OCI-LY1 (cell line): ENCODE measurements around the gene ZNF277.

Experiments
- H2AFZ ChIP-seq: fragments of 200-600 bp; sonication (generic), shearing (Covaris generic); 2 replicates; pipeline ENCODE4 v1.6.0; 2014; ENCODE audit warnings: antibody characterized with exemption, mild to moderate bottlenecking, low read length
- H3F3A ChIP-seq: fragments of 200-600 bp; sonication (generic), shearing (Covaris generic); 2 replicates; pipeline ENCODE4 v1.6.0; 2014; ENCODE audit warnings: mild to moderate bottlenecking, antibody characterized with exemption, low read length, moderate library complexity; ENCODE audit not compliant: insufficient read depth
- H3K27ac ChIP-seq: fragments of 200-600 bp; sonication (generic); 2 replicates; pipeline ENCODE4 v1.5.1; 2014; ENCODE audit warnings: low read length, mixed run types, mild to moderate bottlenecking, low read depth; ENCODE audit not compliant: poor library complexity, severe bottlenecking
- H3K27me3 ChIP-seq: fragments of 200-600 bp; sonication (generic); 2 replicates; pipeline ENCODE4 v1.6.0; 2014; ENCODE audit warnings: antibody characterized with exemption, mild to moderate bottlenecking, low read length, moderate library complexity; ENCODE audit not compliant: insufficient read depth
- H3K36me3 ChIP-seq: fragments of 200-600 bp; sonication (generic); 2 replicates; pipeline ENCODE4 v1.6.1; 2014; ENCODE audit warnings: mild to moderate bottlenecking, antibody characterized with exemption, low read length, moderate library complexity, mixed read lengths; ENCODE audit not compliant: insufficient read depth
- H3K4me1 ChIP-seq: fragments of 200-600 bp; sonication (generic); 2 replicates; pipeline ENCODE4 v1.5.1; 2014; ENCODE audit warnings: mild to moderate bottlenecking, low read length, moderate library complexity; ENCODE audit not compliant: insufficient read depth, severe bottlenecking
- H3K4me2 ChIP-seq: fragments of 200-600 bp; sonication (generic), shearing (Covaris generic); 2 replicates; pipeline ENCODE4 v1.6.1; 2014; ENCODE audit warnings: low read length
- H3K4me3 ChIP-seq: fragments of 200-600 bp; sonication (generic); 2 replicates; pipeline ENCODE4 v1.5.1; 2014; ENCODE audit warnings: low read length, low read depth, mild to moderate bottlenecking, mixed read lengths; ENCODE audit not compliant: poor library complexity, severe bottlenecking
- H3K79me2 ChIP-seq: fragments of 200-600 bp; shearing (Covaris generic); 2 replicates; pipeline ENCODE4 v1.6.1; 2016; ENCODE audit warnings: mixed run types, low read length, mixed read lengths; ENCODE audit not compliant: insufficient read depth
- H3K9ac ChIP-seq: fragments of 200-600 bp; sonication (generic), shearing (Covaris generic); 2 replicates; pipeline ENCODE4 v1.6.1; 2014; ENCODE audit warnings: mild to moderate bottlenecking, low read length, mixed read lengths
- H3K9me2 ChIP-seq: fragments of 200-600 bp; sonication (generic), shearing (Covaris generic); 2 replicates; pipeline ENCODE4 v1.6.1; 2014; ENCODE audit warnings: low read depth, mild to moderate bottlenecking, low read length, mixed read lengths
- H3K9me3 ChIP-seq: fragments of 200-600 bp; shearing (Covaris generic); 2 replicates; pipeline ENCODE4 v1.6.1; 2014; ENCODE audit warnings: low read length, mixed read lengths
- H4K20me1 ChIP-seq: fragments of 200-600 bp; sonication (generic), shearing (Covaris generic); 2 replicates; pipeline ENCODE4 v1.6.0; 2016; ENCODE audit warnings: mild to moderate bottlenecking, low read length; ENCODE audit not compliant: insufficient read depth
- EZH2 ChIP-seq: fragments of 200-600 bp; sonication (generic), shearing (Covaris generic); IDR thresholded peaks from 2 replicates; pipeline ENCODE4 v1.8.0; 2017; ENCODE audit warnings: borderline replicate concordance, mixed run types, mild to moderate bottlenecking, antibody characterized with exemption, low read length, moderate library complexity, mixed read lengths
- TF ChIP-seq, protein P1 (sequence below): fragments of 200-600 bp; sonication (generic), shearing (Covaris generic); IDR thresholded peaks from 2 replicates; pipeline ENCODE4 v1.5.1; 2017; ENCODE audit warnings: mild to moderate bottlenecking, antibody characterized with exemption, low read length, moderate library complexity, mixed read lengths

ZNF277 gene

GRCh38 chr7:112300072-112300471 lies 93.6 kb downstream of the ZNF277 start:
- Histone ChIP-seq H3K79me2 (no peaks in the 10 kb centered on the region), H2AFZ (no peak overlapping the region), H3K4me1 (peaks cover 8% of the 10 kb centered on the region), H3K4me2 (no peak overlapping the region), H4K20me1 (no peaks in the 10 kb centered on the region), H3K9me2 (no peaks in the 10 kb centered on the region), H3K27ac (no peak overlapping the region), H3K27me3 (no peaks in the 10 kb centered on the region), H3F3A (no peaks in the 10 kb centered on the region), H3K9me3 (no peaks in the 10 kb centered on the region), H3K9ac (no peak overlapping the region), H3K36me3 (no peaks in the 10 kb centered on the region), H3K4me3 (no peak overlapping the region)
- TF ChIP-seq, protein P1, sequence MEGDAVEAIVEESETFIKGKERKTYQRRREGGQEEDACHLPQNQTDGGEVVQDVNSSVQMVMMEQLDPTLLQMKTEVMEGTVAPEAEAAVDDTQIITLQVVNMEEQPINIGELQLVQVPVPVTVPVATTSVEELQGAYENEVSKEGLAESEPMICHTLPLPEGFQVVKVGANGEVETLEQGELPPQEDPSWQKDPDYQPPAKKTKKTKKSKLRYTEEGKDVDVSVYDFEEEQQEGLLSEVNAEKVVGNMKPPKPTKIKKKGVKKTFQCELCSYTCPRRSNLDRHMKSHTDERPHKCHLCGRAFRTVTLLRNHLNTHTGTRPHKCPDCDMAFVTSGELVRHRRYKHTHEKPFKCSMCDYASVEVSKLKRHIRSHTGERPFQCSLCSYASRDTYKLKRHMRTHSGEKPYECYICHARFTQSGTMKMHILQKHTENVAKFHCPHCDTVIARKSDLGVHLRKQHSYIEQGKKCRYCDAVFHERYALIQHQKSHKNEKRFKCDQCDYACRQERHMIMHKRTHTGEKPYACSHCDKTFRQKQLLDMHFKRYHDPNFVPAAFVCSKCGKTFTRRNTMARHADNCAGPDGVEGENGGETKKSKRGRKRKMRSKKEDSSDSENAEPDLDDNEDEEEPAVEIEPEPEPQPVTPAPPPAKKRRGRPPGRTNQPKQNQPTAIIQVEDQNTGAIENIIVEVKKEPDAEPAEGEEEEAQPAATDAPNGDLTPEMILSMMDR: no peak
- no peak for TF ChIP-seq EZH2

DNA sequence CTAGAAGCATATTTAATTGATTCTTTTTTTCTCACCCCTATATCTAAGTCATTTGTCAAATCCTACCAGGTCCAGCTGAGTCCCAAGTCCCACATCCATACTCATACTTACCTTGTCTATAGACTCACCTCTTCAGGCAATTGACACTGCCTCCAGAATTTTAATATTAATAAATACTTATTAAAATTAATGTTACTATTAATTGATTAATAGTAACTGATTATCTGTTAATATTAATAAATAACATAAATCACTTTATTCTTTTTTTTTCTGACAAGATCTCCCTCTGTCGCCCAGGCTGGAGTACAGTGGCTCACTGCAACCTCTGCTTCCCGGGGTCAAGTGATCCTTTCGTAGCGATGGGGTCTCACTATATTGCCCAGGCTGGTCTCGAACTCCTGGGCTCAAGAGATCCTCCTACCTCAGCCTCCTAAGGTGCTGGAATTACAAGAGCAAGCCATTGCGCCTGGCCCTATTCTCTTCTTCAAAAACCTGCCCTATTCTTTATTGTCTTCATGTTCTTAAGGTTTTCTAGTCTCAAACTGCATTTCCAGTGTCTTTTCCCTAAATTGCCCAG lies 94.4 kb downstream of the ZNF277 start:
- no peak overlapping the region for H2AFZ ChIP-seq
- H3K4me1 ChIP-seq: peaks cover 8% of the 10 kb centered on the region
- no peaks in the 10 kb centered on the region for H3K27me3 ChIP-seq
- H3F3A ChIP-seq: no peaks in the 10 kb centered on the region
- no peak overlapping the region for H3K4me3 ChIP-seq
- no peak for TF ChIP-seq EZH2
- TF ChIP-seq, protein P1: no peak
- no peak overlapping the region for H3K27ac ChIP-seq
- no peak overlapping the region for H3K9ac ChIP-seq
- H3K9me2 ChIP-seq: no peaks in the 10 kb centered on the region
- H3K9me3 ChIP-seq: no peaks in the 10 kb centered on the region
- H3K36me3 ChIP-seq: no peaks in the 10 kb centered on the region
- no peaks in the 10 kb centered on the region for H4K20me1 ChIP-seq
- no peak overlapping the region for H3K4me2 ChIP-seq
- H3K79me2 ChIP-seq: no peaks in the 10 kb centered on the region

GRCh38 chr7:112302566-112302965 lies 96.1 kb downstream of the ZNF277 start:
- Histone ChIP-seq H3K4me3 (no peak overlapping the region), H3K4me2 (no peak overlapping the region), H3K9ac (no peak overlapping the region), H3K36me3 (no peaks in the 10 kb centered on the region), H3K27ac (no peak overlapping the region), H3F3A (no peaks in the 10 kb centered on the region), H3K27me3 (no peaks in the 10 kb centered on the region), H4K20me1 (no peaks in the 10 kb centered on the region), H3K4me1 (peaks cover 8% of the 10 kb centered on the region), H2AFZ (no peak overlapping the region), H3K9me3 (no peaks in the 10 kb centered on the region), H3K79me2 (no peaks in the 10 kb centered on the region), H3K9me2 (no peaks in the 10 kb centered on the region)
- TF ChIP-seq, protein P1: no peak
- no peak for TF ChIP-seq EZH2
